Liver (tissue), 9 donors: ENCODE measurements around the gene NPPB. TPM values are rescaled to one million over a fixed set of nuclear protein-coding genes. Genes with fewer than 3 reads are reported as not detected.

Experiments
- DNase-seq: peaks from one replicate; pipeline ENCODE4 v3.0.0-alpha.2; 2017; ENCODE audit warnings: low spot score
- H3K27ac ChIP-seq, 2 donors: one replicate each; pipeline ENCODE4 v1.7.0; 2013; ENCODE audit warnings: inconsistent platforms in 2 of 2, low read length in 2 of 2, control low read depth in 1 of 2, low read depth in 1 of 2, mild to moderate bottlenecking in 1 of 2
- H3K27me3 ChIP-seq, 4 donors: one replicate each; pipeline versions ENCODE4 v1.6.1 to v1.7.0; 2013; ENCODE audit warnings: low read length in 3 of 4, inconsistent platforms in 1 of 4, mild to moderate bottlenecking in 1 of 4, moderate library complexity in 1 of 4; ENCODE audit not compliant: control insufficient read depth in 4 of 4, insufficient read depth in 4 of 4
- H3K36me3 ChIP-seq, 4 donors: one replicate each; pipeline versions ENCODE4 v1.6.1 to v1.7.0; 2013; ENCODE audit warnings: low read length in 3 of 4, mild to moderate bottlenecking in 3 of 4, low read depth in 1 of 4, moderate library complexity in 1 of 4; ENCODE audit not compliant: control insufficient read depth in 4 of 4, insufficient read depth in 3 of 4
- H3K4me1 ChIP-seq, 4 donors: one replicate each; pipeline versions ENCODE4 v1.6.1 to v1.7.0; 2013; ENCODE audit warnings: low read length in 3 of 4, mild to moderate bottlenecking in 3 of 4, moderate library complexity in 1 of 4; ENCODE audit not compliant: control insufficient read depth in 4 of 4, insufficient read depth in 4 of 4
- H3K4me3 ChIP-seq, 3 donors: one replicate each; pipeline versions ENCODE4 v1.6.1 to v1.7.0; 2013; ENCODE audit warnings: low read length in 3 of 3, control low read depth in 1 of 3, low read depth in 1 of 3, mild to moderate bottlenecking in 1 of 3
- H3K9ac ChIP-seq, 2 donors: one replicate each; pipeline ENCODE4 v1.7.0; 2013; ENCODE audit warnings: low read length in 2 of 2, mild to moderate bottlenecking in 2 of 2, moderate library complexity in 2 of 2, control low read depth in 1 of 2, low read depth in 1 of 2
- H3K9me3 ChIP-seq, 4 donors: one replicate each; pipeline versions ENCODE4 v1.6.1 to v1.7.0; 2013; ENCODE audit warnings: low read length in 3 of 4; ENCODE audit not compliant: control insufficient read depth in 4 of 4
- EGR1 ChIP-seq, 2 donors: IDR thresholded peaks; 2 replicates each; pipeline ENCODE4 v1.6.1; 2016 to 2018; ENCODE audit warnings: antibody characterized with exemption in 2 of 2, low read depth in 2 of 2
- FOXA1 ChIP-seq: IDR thresholded peaks from 2 replicates; pipeline ENCODE4 v1.6.1; 2016; ENCODE audit warnings: antibody characterized with exemption
- FOXA2 ChIP-seq: IDR thresholded peaks from 2 replicates; pipeline ENCODE4 v1.6.1; 2016; ENCODE audit warnings: antibody characterized with exemption
- GABPA ChIP-seq, 2 donors: IDR thresholded peaks in 1 of 2; conservative IDR thresholded peaks in 1 of 2; 2 replicates each; pipeline ENCODE4 v1.6.1; 2016; ENCODE audit warnings: antibody characterized with exemption in 2 of 2, mild to moderate bottlenecking in 1 of 2, moderate library complexity in 1 of 2
- HNF4A ChIP-seq, 2 donors: conservative IDR thresholded peaks; 2 replicates each; pipeline ENCODE4 v1.6.1; 2016; ENCODE audit warnings: antibody characterized with exemption in 2 of 2, mild to moderate bottlenecking in 2 of 2
- HNF4G ChIP-seq: IDR thresholded peaks from 2 replicates; pipeline ENCODE4 v1.6.1; 2016; ENCODE audit warnings: antibody characterized with exemption
- JUND ChIP-seq, 2 donors: IDR thresholded peaks; 2 replicates each; pipeline ENCODE4 v1.6.1; 2016; ENCODE audit warnings: antibody characterized with exemption in 2 of 2
- NR2F2 ChIP-seq: IDR thresholded peaks from 2 replicates; pipeline ENCODE4 v1.6.1; 2016; ENCODE audit warnings: antibody characterized with exemption
- RAD21 ChIP-seq, 2 donors: IDR thresholded peaks; 2 replicates each; pipeline ENCODE4 v1.6.1; 2016; ENCODE audit warnings: antibody characterized with exemption in 2 of 2, mild to moderate bottlenecking in 2 of 2
- RXRA ChIP-seq, 2 donors: IDR thresholded peaks; 2 replicates each; pipeline ENCODE4 v1.6.1; 2017 to 2018; ENCODE audit warnings: antibody characterized with exemption in 2 of 2, mild to moderate bottlenecking in 1 of 2
- SP1 ChIP-seq: IDR thresholded peaks from 2 replicates; pipeline ENCODE4 v1.6.1; 2018; ENCODE audit warnings: antibody characterized with exemption, mild to moderate bottlenecking
- TAF1 ChIP-seq: conservative IDR thresholded peaks from 2 replicates; pipeline ENCODE4 v1.6.1; 2016; ENCODE audit warnings: antibody characterized with exemption, mild to moderate bottlenecking
- YY1 ChIP-seq: IDR thresholded peaks from 2 replicates; pipeline ENCODE4 v1.6.1; 2016; ENCODE audit warnings: antibody characterized with exemption, mild to moderate bottlenecking
- WGBS: extraction: QIAGEN DNeasy Blood & Tissue Kit; methylation state at CpG from one replicate; pipeline ENCODE4 v1.1.7; 2013; 5-methylcytosine and 5-hydroxymethylcytosine counted together
- polyA plus RNA-seq, 2 donors: library from polyadenylated mRNA; stranded (reverse) in 1 of 2; unstranded in 1 of 2; fragments of 200-250 nt in 1 of 2; fragments of >200 nt in 1 of 2; fragmentation: Nextera tagmentation in 1 of 2; extraction: Ambion mirVana in 1 of 2; gene quantifications; one replicate each; pipeline versions ENCODE4 v1.2.1 to v1.2.3, GENCODE V29; 2013 to 2015
- total RNA-seq, 2 donors: library from RNA; depleted of rRNA; stranded (reverse); fragments of >200 nt; gene quantifications; one replicate each; pipeline ENCODE4 v1.2.3, GENCODE V29; 2014
- TF ChIP-seq, protein P1 (sequence below): IDR thresholded peaks from 2 replicates; pipeline ENCODE4 v1.6.1; 2016; ENCODE audit warnings: antibody characterized with exemption
- TF ChIP-seq, protein P2 (sequence below): IDR thresholded peaks from 2 replicates; pipeline ENCODE4 v1.6.1; 2016; ENCODE audit warnings: antibody characterized with exemption, mild to moderate bottlenecking
- TF ChIP-seq, protein P3 (sequence below): fragments of 150-350 bp; IDR thresholded peaks from 2 replicates; pipeline ENCODE4 v1.5.1; 2017; ENCODE audit warnings: improper control_type of control experiment, low read depth, low read length; ENCODE audit not compliant: missing input control
- TF ChIP-seq, protein P4 (sequence below): IDR thresholded peaks from 2 replicates; pipeline ENCODE4 v1.6.1; 2016; ENCODE audit warnings: antibody characterized with exemption
- TF ChIP-seq, protein P5 (sequence below): IDR thresholded peaks from 2 replicates; pipeline ENCODE4 v1.6.1; 2016; ENCODE audit warnings: antibody characterized with exemption
- donor health status: healthy.
- donor health status: healthy.
- donor health status: healthy.
- donor health status: healthy.
- donor health status: healthy.

Gene NPPB
- total and polyA plus RNA-seq, 4 donors, result not detected

DNA sequence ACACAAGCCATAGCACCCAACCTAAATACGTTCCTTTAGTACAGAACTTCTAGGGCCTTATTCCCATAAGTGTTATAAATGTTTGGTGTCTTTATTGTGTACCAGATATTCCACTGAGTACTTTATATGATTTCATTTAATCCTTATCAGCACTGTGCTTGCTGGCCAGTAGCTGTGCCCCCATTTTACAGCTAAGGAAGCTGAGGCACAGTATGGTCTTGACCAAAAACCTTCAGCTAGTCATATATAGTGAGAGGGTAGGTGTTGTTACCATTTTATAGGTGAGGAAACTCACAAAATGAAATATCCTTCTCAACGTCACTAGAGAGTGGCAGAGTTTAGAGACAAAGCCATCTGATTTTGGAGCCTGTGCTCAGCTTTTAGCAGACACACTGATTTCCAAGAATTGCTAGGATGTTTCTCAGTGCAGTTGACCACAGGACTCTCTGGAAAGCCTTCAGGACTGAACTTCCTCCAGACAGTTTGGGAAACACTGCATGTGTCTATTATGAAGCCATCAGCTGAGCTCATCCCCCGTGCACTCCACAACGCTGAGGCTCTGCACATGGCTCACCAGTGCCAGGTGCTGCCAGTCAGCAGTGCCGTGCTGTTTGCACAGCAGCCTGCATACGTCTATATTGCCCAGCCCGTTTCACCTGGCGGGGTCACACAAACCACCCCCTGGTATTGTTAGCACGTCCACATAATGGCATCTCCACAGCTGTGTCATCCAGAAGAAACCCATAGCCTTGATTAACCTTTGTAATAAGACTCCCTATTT, 26.6 kb downstream of the NPPB start (continued):
- TF ChIP-seq TAF1 (no peak), JUND (IDR thresholded peaks at IDR 0.05) (no peak), NR2F2 (no peak), RAD21 (IDR thresholded peaks at IDR 0.05) (no peak), RXRA (IDR thresholded peaks at IDR 0.05) (no peak), HNF4A (conservative IDR thresholded peaks at IDR 0.05) (no peak)
- TF ChIP-seq, protein P1, sequence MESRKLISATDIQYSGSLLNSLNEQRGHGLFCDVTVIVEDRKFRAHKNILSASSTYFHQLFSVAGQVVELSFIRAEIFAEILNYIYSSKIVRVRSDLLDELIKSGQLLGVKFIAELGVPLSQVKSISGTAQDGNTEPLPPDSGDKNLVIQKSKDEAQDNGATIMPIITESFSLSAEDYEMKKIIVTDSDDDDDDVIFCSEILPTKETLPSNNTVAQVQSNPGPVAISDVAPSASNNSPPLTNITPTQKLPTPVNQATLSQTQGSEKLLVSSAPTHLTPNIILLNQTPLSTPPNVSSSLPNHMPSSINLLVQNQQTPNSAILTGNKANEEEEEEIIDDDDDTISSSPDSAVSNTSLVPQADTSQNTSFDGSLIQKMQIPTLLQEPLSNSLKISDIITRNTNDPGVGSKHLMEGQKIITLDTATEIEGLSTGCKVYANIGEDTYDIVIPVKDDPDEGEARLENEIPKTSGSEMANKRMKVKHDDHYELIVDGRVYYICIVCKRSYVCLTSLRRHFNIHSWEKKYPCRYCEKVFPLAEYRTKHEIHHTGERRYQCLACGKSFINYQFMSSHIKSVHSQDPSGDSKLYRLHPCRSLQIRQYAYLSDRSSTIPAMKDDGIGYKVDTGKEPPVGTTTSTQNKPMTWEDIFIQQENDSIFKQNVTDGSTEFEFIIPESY, result no peak

DNA sequence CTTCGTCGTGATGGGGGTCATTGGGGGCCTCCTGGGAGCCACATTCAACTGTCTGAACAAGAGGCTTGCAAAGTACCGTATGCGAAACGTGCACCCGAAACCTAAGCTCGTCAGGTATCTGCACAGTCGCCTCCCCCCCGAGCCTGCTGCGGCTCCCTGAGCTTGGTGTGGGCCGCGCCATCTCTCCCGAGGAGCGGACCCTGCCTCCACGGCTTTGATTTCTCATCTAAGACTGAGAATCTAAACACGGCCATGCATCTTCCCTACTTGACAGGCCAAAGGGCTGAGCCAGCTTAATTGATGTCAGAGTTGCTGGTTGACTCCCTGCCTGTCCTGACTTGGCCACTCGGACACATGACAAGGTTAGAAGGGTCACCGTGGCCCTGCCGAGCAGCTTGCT, 30.2 kb downstream of the NPPB start:
- 95% methylated on average over 19 of the region's 19 CpGs for WGBS

More for the DNA sequence above, 30.2 kb downstream of the NPPB start:
- no peak for DNase-seq
- Histone ChIP-seq H3K27me3 (no peaks in the 10 kb centered on the region), H3K27ac (no peak overlapping the region), H3K4me1 (no peaks in the 10 kb centered on the region), H3K36me3 (peaks cover 21 to 92% (median 45%) of the 10 kb centered on the region in 4 donors), H3K9me3 (no peaks in the 10 kb centered on the region), H3K9ac (no peak overlapping the region), H3K4me3 (no peak overlapping the region)
- no peak for TF ChIP-seq JUND (IDR thresholded peaks at IDR 0.05)
- TF ChIP-seq, protein P2, sequence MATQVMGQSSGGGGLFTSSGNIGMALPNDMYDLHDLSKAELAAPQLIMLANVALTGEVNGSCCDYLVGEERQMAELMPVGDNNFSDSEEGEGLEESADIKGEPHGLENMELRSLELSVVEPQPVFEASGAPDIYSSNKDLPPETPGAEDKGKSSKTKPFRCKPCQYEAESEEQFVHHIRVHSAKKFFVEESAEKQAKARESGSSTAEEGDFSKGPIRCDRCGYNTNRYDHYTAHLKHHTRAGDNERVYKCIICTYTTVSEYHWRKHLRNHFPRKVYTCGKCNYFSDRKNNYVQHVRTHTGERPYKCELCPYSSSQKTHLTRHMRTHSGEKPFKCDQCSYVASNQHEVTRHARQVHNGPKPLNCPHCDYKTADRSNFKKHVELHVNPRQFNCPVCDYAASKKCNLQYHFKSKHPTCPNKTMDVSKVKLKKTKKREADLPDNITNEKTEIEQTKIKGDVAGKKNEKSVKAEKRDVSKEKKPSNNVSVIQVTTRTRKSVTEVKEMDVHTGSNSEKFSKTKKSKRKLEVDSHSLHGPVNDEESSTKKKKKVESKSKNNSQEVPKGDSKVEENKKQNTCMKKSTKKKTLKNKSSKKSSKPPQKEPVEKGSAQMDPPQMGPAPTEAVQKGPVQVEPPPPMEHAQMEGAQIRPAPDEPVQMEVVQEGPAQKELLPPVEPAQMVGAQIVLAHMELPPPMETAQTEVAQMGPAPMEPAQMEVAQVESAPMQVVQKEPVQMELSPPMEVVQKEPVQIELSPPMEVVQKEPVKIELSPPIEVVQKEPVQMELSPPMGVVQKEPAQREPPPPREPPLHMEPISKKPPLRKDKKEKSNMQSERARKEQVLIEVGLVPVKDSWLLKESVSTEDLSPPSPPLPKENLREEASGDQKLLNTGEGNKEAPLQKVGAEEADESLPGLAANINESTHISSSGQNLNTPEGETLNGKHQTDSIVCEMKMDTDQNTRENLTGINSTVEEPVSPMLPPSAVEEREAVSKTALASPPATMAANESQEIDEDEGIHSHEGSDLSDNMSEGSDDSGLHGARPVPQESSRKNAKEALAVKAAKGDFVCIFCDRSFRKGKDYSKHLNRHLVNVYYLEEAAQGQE, result no peak
- TF ChIP-seq RAD21 (IDR thresholded peaks at IDR 0.05), result no peak
- no peak for TF ChIP-seq RXRA (IDR thresholded peaks at IDR 0.05)
- TF ChIP-seq, protein P3, sequence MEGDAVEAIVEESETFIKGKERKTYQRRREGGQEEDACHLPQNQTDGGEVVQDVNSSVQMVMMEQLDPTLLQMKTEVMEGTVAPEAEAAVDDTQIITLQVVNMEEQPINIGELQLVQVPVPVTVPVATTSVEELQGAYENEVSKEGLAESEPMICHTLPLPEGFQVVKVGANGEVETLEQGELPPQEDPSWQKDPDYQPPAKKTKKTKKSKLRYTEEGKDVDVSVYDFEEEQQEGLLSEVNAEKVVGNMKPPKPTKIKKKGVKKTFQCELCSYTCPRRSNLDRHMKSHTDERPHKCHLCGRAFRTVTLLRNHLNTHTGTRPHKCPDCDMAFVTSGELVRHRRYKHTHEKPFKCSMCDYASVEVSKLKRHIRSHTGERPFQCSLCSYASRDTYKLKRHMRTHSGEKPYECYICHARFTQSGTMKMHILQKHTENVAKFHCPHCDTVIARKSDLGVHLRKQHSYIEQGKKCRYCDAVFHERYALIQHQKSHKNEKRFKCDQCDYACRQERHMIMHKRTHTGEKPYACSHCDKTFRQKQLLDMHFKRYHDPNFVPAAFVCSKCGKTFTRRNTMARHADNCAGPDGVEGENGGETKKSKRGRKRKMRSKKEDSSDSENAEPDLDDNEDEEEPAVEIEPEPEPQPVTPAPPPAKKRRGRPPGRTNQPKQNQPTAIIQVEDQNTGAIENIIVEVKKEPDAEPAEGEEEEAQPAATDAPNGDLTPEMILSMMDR, result no peak
- TF ChIP-seq HNF4G, result no peak
- TF ChIP-seq, protein P1, result no peak
- no peak for TF ChIP-seq NR2F2
- TF ChIP-seq HNF4A (conservative IDR thresholded peaks at IDR 0.05), result no peak
- TF ChIP-seq FOXA2, result no peak
- TF ChIP-seq TAF1, result no peak
- TF ChIP-seq, protein P4, sequence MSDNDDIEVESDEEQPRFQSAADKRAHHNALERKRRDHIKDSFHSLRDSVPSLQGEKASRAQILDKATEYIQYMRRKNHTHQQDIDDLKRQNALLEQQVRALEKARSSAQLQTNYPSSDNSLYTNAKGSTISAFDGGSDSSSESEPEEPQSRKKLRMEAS, result no peak
- no peak for TF ChIP-seq SP1
- TF ChIP-seq, protein P5, sequence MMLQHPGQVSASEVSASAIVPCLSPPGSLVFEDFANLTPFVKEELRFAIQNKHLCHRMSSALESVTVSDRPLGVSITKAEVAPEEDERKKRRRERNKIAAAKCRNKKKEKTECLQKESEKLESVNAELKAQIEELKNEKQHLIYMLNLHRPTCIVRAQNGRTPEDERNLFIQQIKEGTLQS, result no peak
- TF ChIP-seq GABPA (IDR thresholded peaks at IDR 0.05 in 1 of 2, conservative IDR thresholded peaks at IDR 0.05 in 1 of 2), result no peak
- TF ChIP-seq YY1, result no peak
- TF ChIP-seq FOXA1, result no peak
- no peak for TF ChIP-seq EGR1 (IDR thresholded peaks at IDR 0.05; ENCODE audit: low read depth in 2 of 2)
